Measurements from ENCODE around the gene ZNF613.
A peak's percentile ranks its signal among the peaks of the same experiment; 100 is the strongest.
"Not testable (repeated sequence)": the region's sequence is repeated elsewhere in the genome, so short reads cannot be mapped to it uniquely, and the experiment has no call there.

Gene ZNF613

DNA sequence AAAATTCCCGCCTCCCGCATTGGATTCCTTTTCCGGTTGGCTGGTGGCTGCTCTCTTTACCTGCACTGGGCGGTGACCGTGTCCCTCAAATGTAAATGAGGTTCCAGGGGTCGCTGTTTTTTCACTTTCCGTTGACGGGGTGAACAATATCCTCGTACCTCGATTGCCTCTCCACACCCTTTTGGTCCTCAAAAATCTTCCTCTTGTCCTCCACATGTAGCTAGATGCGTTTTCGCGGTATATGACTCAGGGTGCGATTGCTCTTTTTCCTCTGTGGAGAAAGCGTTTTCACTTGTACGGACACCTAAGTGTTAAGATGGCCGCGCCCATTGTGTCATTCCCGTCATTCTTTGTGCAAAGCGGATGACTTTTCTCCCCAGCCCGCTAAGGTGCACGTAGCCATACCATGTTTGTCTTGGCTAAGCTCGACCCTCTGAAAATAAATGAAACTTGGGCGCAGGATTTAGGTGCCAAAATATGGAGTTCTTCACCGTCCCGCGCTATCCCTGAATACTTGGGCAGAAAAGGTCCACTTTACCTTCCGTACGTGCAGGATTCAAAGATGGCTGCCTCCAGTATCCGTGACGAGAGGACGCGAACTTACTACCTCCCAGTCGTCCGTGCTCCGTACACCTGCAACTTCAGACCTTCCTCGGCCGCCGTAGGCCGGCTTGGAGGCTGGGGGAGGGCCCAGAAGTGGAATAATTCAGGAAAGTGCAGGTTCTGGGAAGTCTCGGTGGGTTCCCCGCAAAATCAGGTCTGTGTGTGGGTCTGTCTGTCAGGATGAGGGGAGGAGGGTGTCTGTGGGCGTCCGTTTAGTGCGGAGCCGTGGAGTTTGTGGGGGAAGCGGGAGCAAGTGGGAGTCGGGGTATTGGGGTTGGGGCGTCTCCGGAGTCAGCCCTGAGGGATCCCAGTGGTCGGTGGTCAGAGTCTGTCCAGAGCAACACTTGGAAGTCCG is at the start of gene ZNF613:
TSS of gene ZNF613 (plus strand) at position 689 of the 958 bp plus-strand sequence. CDS start 8,749 bp downstream, outside the sequence.
- DNase-seq: peak; percentile 85

DNA sequence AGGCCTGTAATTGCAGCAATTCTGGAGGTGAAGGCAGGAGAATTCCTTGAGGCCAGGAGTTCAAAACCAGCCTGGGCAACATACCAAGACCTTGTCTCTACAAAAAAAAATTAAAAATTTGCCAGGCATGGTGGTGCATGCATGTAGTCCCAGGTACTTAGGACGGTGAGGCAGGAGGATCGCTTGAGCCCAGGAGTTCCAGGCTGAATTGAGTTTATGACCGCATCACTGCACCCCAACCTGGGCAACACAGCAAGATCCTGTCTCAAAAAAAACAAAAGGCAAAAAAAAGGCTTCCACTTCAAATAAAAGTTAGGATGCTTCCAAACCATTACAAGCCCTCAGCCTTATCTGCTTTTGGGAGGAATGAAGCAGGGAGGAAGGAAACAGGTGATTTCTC is 44.8 kb upstream of the ZNF613 start:
- DNase-seq: no peak

DNA sequence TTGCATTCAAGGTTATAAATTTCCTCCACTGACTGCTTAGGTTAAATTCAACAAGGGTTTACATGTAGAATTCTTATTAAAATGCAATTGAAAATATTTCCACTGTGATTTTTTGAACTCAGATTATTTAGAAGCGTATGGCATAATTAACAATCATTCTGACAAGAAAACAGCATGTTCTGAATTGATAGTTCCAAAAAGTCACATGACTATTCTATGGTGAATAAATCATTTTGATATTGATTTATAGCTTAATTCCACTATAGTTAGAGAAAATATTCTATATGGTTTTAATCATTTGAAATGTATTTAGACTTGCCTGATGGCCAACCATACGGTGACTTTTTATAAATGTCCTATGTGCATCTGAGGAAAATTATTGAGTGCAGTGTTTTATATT is 42.6 kb upstream of the ZNF613 start:
- no peak for DNase-seq

DNA sequence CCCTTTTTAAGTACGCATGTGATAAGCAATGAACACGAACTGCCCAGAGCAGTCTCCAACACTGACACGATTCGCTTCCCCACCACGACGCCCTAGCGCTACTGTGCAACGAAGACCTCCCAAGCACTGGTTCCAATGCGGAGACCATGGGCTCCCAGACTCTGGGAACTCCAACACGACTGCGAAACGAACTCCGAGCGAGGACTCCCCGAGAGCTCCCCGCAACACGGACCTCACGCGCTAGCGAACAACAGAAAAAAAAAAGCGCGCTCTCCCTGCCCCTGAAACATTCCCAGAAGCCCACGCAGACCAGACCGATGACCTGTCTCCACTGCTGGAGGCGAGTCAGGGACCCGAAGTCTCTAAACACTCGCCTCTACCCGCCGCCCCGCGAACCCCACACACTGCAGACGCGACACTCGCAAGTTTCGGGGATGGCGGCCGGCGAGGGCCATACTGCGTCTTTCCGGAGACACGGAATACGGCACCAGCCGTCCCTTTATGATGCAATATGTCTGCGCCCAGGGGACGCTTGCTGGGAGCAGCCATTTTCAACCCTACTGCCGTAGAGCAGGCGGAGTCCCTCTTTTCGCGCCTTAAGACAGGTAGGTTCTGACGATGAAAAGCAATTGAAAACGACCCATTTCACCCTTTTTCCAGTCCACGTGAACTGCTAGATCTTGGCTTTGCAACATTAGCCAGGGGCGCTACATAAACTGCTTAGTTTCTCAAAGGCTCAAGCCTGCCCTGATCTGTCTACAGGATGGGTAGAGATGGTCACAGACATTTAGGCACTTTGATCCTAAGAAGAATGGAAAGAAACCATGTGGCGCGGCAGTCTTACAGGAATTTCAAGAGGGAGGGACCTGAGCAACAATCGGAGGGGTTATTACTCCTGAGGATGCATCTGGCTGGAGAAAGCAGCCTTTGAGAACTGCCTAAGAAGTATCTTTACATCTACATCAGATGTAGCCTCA is 39.5 kb upstream of the ZNF613 start, which contains the start of gene ZNF577:
TSS of gene ZNF577 (minus strand) at position 430 of the 977 bp plus-strand sequence. CDS start 7,569 bp downstream, outside the sequence.
- peak; percentile 79 for DNase-seq

DNA sequence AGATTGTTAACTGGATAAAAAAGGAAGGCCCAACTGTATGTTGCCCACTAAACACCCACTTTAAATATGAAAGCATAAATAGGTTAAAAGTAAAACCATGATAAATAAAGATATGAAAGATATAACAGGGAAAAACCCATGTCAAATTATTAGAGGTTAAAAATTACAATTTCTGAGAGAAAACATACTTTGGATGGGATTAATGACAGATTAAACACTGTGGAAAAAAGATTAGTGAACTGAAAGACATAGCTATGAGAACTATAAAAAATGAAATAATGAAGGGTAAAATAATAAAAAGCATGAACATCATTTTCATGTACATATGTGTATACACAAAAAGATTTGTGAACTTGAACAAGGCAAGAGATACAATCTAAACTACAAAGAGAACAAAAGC is 37.3 kb upstream of the ZNF613 start:
- no peak for DNase-seq

DNA sequence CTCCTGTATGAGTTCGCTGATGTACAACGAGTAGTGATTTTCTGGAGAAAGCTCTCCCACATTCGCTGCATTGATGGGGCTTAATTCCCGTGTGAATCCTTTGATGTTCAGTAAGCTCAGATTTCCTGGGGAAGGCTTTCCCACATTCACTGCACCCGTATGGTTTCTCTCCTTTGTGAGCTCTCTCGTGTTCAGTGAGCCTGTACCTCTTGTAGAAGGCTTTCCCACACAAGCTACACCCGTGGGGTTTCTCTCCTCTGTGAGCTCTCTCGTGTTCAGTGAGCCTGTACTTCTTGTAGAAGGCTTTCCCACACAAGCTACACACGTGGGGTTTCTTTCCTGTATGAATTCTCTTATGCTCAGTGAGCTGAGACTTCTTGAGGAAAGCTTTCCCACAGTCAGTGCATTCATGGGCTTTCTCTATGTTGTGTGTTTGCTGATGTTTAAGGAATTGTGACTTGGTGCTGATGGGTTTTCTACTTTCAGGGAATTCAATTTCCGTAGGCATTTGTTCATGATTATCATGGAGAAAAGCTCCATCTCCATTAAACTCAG is 36.0 kb upstream of the ZNF613 start:
- DNase-seq: no peak

DNA sequence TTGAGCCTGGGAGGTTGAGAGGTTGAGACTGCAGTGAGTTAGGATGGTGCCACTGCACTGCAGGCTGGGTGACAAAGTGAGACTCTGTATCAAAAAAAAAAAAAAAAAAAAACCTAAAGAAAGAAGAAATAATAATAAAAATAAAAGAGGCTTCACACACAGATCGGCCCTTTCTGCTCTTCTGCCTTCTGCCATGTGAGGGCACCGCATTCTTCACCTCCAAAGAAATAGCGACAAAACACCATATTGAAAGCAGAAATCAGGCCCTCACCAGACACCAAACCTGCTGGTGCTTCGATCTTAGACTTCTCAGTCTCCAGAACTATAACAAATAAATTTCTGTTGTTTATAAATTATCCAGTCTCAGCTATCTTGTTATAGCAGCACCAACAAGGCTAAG is 25.4 kb upstream of the ZNF613 start:
- no peak for DNase-seq

DNA sequence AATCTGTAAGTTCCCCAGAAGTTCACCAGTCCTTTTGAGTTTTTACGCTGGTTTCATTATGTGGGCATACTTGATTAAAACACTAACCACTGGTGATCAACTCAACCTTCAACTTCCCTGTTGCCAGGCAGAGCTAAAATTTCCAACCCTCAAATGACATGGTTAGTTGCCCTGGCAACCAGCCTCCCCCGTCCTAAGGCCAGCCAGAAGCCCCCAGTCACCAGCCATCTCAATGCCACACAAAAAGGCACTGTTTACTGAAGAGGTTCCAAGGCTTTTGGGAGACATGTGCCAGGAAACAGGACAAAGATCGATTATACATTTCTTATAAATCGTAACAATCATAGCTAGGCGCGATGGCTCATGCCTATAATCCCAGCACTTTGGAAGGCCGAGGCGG is 24.1 kb upstream of the ZNF613 start:
- DNase-seq: no peak

DNA sequence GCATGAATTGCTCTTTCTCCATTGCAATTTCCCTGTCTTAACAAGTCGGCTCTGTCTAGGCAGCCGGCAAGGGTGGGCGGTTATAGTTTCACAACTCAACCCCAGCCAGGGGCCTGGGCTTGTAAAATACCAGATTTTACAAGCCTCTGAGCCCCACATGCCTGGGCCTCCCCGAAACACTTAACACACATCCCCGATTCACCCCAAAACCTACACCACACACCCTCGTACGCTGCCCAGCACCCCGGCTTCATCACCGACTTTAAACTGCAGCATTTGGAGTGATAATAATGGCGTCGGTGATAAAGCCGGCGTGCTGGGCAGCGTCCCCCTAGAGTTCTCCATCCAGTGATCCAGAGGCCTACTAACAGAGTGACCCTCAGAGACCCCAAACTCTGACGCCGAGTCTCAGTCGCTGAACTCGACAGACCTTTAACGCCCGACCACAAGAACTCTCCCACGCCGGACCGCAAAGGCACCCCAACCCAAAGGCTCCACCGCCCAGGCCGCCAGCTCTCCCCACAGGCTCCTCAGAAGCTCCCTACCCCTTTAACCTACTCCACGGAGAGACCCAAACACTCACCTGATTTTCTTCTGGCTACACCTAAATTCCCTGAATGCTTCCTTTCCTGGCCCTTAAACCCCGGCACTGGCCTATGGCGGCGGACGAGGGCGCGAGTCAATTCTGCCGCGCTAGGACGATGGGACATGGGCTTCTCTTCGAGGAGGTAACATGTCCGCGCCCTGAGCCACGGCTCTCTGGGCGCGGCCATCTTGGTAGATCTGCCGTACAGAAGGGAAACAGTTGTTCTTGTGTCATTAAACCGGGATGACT is 22.7 kb upstream of the ZNF613 start, which contains the start of gene ZNF649:
TSS of gene ZNF649 (minus strand) at position 687 of the 835 bp plus-strand sequence. CDS start 4,910 bp downstream, outside the sequence.
- peak; percentile 84 for DNase-seq

DNA sequence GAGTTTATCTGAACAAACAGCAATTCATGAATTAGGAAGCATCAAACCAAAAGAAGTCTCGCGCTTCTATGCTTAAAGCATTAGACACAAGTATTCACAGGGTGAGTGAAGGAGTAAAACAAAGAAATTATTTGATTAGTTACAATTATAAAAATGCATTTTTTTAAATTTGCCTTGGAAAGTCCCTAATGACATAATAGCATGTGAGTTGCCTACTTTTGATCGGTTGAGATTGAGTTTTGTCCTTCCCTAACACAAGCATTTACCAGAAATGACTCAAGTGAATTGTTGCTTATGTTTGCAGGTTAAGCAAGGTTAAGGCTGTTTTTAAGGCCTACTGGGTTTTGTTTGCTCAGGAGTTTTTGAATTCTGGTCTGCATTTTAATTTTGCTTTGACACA is 22.1 kb upstream of the ZNF613 start:
- DNase-seq: no peak

DNA sequence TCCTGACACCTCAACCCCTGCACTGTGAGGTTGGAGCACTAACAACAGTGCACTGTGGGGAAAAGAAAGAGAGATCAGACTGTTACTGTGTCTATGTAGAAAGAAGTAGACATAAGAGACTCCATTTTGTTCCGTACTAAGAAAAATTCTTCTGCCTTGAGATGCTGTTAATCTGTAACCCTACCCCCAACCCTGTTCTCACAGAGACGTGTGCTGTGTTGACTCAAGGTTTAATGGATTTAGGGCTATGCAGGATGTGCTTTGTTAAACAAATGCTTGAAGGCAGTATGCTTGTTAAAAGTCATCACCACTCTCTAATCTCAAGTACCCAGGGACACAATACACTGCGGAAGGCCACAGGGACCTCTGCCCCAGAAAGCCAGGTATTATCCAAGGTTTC is 21.6 kb upstream of the ZNF613 start:
- not testable (repeated sequence) for DNase-seq

DNA sequence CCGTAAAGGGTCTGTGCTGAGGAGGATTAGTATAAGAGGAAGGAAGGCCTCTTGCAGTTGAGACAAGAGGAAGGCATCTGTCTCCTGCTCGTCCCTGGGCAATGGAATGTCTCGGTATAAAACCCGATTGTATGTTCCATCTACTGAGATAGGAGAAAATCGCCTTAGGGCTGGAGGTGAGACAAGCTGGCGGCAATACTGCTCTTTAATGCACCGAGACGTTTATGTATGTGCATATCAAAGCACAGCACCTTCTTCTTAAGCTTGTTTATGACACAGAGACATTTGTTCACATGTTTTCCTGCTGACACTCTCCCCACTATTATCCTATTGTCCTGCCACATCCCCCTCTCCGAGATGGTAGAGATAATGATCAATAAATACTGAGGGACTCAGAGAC is 21.2 kb upstream of the ZNF613 start:
- DNase-seq: not testable (repeated sequence)

DNA sequence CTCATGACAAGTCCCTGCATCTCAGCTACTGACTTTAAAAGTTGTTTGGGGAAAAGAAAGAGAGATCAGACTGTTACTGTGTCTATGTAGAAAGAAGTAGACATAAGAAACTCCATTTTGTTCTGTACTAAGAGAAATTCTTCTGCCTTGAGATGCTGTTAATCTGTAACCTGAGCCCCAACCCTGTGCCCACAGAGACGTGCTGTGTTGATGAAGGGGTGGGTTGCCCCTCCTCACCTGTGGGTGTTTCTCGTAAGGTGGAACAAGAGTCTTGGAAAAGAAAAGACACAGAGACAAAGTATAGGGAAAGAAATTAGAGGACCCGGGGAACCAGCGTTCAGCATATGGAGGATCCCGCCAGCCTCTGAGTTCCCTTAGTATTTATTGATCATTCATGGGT is 19.3 kb upstream of the ZNF613 start:
- DNase-seq: not testable (repeated sequence)

DNA sequence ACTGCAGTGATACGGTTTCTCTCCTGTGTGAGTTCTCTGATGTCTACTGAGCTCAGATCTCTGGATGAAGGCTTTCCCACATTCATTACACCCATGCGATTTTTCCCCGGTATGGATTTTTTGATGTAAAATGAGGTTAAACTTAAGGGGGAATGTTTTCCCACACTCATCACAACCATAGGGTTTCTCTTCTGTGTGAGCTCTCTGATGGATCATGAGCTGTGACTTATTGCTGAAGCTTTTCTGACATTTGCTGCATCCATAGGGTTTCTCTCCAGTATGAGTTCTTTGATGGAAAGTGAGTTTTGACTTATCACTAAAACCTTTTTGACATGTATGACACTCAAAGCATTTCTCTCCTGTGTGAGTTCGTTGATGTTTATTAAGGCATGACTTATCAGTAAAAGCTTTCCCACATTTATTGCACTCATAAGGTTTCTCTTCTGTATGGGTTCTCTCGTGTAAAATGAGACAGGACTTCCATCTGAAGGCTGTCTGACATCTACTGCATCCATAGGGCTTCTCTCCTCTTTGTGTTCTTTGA is 11.9 kb upstream of the ZNF613 start:
- no peak for DNase-seq

DNA sequence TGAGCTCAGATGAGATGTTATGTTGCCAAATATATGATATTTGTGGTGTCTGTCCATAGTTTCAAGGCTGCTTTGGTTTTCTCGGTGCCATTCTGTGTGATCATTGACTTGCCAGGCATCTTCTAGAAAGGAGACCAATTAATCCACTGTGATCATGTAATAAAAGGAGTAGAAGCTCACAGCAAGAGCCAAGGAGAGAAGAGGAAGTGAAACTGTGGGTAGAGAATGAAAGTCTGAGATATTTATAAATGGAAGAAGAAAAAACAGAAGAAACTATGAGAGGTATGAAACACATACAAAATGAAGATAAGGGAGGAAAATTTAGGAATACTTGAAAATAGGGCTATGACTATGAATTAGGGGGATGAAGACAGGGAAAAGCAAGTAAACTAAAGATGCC is 11.1 kb upstream of the ZNF613 start:
- no peak for DNase-seq

DNA sequence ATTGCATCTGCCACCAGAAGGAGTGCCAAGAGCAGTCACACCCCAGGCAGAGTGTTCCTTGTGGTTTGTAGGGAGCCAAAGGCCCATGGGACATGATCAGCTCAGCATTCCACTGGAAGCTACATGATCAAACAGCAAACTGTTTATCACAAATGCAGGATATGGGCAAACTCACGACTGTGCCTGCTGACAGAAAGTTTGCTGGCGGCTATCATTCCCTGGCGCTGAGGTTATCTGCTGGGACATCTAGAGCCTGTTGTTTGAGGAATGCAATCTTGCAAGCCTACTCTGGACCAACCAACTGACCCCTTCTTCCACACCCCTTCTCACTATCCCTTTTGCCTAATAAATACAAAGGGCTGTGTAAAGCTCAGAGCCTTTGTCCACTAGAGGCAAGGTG is 7.7 kb upstream of the ZNF613 start:
- no peak for DNase-seq

DNA sequence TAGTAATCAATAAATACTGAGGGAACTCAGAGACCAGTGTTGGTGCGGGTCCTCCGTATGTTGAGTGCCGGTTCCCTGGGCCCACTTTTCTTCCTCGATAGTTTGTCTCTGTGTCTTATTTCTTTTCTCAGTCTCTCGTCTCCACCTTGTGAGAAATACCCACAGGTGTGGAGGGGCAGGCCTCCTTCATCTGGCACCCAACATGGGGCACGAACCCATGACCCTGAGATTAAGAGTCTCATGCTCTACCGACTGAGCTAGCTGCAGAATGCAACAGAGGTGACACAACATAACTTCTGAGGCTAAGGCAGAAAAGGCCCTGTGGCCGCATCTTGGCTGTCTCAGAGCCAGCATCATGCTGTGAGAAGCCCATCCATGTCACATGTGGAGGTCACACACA is 5.3 kb upstream of the ZNF613 start:
- DNase-seq: no peak

DNA sequence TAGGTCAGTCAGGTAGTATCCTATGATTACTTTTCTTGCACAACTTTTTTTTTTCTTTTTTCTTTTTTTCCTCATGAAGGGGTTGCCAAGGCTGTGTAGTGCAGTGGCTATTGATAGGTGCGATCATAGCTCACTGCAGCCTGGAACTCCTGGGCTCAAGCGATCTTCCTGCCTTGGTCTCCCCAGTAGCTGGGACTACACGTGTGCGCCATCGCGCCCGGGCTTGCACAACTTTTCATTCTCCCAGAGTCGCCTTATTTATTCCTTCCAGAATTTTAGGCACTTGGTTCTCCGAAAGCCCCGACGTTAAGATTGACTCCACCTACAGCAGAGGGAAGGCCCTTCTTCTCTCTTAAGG is 867 bp upstream of the ZNF613 start:
- peak; percentile 1 for DNase-seq

DNA sequence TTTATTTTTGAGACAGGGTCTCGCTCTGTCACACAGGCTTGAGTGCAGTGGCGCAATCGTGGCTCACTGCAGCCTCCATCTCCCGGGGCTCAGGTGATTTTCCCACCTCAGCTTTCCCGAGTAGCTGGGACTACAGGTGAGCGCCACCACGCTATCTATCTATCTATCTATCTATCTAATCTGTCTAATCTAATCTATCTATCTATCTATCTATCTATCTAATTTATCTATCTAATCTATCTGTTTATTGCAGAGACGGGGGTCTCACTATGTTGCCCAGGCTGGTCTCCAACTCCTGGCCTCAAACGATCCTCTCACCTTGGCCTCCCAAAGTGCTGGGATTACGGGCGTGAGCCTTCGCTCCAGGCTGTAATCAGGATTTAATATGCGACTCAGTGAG is 587 bp downstream of the ZNF613 start:
- no peak for DNase-seq

DNA sequence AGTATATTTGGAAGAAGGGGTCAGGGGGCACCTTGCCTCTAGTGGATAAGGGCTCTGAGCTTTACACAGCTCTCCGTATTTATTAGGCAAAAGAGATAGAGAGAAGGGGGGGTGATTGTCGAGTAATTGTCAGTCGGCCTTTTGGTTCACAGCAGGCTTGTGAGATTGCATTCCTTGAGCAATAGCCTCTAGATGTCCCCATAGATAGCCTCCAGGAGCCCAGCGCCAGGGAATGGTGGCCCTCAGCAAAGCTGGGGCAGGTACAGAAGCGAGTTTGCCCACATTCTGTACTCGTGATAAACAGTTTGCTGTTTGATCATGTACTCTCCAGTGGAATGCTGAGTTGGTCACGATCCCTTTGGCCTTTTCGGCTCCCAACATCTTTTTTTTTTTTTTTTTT is 4.6 kb downstream of the ZNF613 start:
- no peak for DNase-seq

DNA sequence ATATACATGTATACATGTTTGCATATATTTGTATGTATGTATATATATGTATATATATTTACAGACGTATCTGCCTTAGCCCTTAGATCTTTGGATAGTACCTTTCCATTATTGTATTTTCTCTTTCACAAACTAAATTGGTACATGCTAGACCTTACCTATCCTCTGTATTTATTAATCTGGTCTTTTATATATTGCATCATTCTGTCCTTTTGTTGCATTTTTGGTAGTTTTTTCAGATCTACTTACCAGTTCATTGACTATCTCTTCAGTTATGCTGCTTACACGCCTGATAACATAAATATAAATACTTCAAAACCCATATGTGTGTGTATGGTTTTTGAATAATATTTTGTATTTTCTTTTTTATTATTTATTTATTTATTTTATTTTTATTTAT is 11.7 kb downstream of the ZNF613 start:
- DNase-seq: no peak

Data from stimulated activated CD4-positive, alpha-beta T cell treated with anti-CD3 and anti-CD28 coated beads, Interleukin-1b, Interleukin-23, amount 100 ng/mL, for 48 hours (primary cell).